ENCODE data around the gene NEK1.
"Not testable (repeated sequence)": the region's sequence is repeated elsewhere in the genome, so short reads cannot be mapped to it uniquely, and the experiment has no call there.

NEK1 gene

DNA sequence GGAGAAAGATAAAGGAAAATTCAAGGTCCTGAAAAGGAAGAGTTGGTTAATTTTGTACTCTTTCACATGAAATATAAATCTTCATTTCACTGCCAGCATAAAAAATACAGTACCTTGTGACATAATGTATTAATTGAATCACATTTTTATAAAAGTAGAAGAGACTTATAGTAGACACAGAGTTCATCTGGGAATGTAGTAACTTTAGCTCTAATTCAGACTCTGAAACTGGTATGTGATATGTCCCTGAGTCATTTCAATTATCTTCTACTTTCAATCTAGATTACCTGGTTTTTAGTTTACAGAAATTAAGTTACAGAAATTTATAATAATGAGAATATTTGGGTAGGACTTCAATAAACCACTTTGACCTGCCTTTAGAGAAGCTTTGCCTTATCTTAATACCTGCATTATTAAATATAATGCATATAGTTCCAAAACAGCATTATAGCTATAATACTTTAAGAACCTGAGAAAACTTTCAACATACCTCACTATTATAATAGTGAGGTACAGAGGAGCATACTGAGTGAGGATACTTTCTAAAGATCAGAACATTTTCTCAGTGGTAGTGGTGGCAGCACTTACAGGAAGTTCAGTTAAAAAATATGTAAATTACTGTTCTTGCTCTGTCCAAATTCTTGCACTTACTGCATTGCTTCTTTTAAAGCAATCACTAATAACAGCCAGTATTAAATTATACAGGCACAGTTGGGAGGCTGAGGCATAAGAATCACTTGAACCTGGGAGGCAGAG lies 11.2 kb downstream of the NEK1 start:
- no peak for DNase-seq

DNA sequence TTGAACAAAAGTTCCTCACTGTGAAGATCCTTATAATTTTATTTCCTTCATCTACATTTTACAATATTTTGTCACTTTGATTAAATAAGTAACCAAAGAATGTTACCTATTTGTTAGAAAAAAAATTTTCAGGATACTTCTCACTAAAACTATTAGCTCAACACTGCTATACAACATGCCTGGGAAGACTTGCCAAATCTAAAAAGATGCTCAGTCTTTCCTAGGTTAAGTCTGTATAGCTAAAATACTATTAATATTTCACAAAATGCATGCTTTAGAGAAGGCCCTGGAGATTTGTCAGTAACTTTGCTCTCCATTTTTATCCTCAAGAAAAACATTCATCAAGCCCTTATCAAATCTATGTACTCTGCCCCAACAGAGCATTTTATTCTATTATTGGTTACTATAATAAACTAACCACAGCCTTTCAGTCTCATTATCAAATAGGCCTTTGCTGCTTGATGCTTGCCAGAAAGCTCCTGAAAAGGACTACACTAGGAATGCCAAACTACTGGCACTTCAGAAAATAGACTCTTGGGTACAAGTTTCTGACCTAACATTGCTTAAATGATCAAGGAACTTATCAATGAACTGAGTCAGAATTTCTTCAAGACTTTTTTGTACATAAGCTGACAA lies 17.7 kb downstream of the NEK1 start:
- DNase-seq, result no peak

DNA sequence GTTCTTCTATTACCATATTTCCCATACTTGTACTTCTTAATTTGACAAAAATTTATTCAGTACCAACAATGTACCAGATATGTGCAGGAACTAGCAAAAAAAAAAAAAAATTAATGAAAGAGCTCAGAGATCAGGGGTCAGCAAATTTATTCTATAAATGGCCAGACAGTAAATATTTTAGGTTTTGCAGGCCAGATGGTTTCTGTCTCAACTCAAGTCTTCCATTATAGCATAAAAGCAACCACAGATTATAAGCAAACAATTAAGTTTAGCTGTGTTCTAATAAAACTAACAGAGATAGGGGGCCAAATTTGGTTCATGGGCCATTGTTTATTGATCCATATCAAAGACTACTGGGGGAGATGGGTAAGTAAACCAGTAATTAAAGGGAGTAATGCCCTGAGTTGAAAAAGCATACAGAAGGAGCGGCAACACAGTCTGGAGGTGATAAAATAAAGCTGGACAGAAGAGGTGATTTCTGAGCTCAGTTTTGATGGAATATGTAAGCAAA lies 19.3 kb downstream of the NEK1 start:
- no peak for DNase-seq

DNA sequence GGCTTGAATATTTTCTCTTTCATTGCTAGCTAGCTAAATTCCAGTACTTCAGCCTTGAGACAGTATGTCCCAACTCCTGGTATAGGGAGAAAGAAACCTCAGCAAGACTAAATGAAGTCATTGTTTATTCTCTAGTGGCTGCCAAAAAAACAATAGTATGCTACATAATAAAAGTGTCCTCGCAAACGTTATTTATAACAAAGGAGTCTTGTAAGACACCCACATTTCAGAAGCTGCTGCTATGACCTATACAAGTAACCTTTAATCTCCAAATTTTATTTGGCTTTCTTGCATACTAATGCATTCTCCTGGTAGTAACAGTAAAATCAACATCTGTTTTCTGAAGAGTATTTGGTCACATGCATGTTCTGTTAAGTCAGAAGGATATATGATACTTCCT lies 28.8 kb downstream of the NEK1 start:
- no peak for DNase-seq

DNA sequence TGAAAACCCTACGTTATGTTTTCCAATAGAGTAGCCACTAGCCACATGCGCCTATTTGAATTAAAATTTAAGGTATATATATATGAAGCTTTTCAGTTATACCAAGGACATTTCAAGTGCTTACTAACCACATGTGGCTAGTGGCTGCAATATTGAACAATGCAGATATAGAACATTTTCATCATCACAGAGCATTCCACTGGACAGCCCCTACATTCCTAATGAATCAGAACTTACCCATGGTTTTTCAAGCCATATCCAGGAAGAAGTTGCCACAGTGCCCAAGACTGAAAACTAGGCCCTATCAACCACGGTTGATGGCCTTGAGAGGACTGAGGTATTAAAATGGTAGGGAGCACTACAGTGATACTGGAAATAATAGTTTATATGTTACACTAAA lies 29.7 kb downstream of the NEK1 start:
- DNase-seq, result no peak

DNA sequence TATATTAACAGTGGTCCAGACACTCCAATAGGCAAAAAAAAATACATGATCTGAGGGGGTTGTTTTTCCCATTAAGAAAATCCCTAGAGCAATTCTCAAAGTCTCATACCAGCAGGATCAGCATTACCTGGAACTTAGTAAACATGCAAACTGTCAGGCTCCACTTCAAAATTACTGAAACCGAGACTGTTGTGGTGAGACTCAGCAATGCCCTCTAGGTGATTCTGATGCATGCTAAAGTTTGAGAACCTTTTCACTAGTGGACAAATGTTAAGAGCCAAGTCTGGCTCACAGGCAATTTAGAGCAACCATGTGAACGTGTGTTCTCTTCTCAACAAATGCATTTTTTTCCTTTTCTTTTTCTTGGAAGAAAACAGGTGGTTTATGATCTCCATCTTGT lies 30.2 kb downstream of the NEK1 start:
- DNase-seq, result no peak

DNA sequence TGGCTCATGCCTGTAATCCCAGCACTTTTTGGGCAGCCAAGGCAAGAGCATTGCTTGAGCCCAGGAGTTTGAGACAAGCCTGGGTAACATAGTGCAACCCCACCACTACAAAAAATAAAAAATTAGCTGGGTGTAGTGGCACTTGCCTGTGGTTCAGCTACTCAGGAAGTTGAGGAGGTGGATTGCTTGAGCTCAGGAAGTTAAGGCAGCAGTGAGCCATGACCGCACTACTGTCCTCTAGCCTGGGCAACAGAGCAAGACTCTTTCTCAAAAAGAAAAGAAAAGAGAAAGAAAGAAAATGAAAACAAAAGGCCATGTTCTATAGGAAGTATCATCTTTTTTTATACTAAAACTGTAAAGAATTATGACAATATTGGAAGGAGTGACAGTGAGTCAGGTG lies 38.5 kb downstream of the NEK1 start:
- no peak for DNase-seq

DNA sequence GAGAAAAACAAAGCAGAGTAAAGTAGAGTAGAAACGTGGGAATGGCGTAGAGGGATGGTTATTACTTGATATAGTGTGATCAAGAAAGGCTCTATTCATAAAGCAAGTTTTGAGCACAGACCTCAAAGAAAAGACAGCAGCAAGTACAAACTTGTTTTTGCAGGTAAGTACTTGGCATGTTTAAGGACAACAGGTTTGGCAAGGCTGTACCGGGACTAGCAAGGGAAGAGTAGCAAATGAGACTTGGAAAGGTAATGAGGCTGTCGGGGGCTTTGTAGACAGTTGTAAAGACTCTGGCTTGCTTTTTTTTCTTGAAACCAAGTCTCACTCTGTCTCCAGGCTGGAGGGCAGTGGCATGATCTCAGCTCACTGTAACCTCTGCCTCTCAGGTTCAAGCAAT lies 40.9 kb downstream of the NEK1 start:
- DNase-seq, result no peak

DNA sequence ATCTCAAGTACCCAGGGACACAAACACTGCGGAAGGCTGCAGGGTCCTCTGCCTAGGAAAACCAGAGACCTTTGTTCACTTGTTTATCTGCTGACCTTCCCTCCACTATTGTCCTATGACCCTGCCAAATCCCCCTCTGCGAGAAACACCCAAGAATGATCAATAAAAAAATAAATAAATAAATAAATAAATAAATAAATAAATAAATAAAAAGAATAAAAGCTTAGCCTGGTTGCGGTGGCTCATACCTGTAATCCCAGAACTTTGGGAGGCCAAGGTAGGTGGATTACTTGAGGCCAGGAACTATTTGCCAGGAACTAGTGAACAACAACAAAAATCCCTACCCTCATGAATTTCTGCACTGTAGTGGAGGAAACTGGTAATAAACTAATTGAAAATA lies 41.4 kb downstream of the NEK1 start:
- not testable (repeated sequence) for DNase-seq

DNA sequence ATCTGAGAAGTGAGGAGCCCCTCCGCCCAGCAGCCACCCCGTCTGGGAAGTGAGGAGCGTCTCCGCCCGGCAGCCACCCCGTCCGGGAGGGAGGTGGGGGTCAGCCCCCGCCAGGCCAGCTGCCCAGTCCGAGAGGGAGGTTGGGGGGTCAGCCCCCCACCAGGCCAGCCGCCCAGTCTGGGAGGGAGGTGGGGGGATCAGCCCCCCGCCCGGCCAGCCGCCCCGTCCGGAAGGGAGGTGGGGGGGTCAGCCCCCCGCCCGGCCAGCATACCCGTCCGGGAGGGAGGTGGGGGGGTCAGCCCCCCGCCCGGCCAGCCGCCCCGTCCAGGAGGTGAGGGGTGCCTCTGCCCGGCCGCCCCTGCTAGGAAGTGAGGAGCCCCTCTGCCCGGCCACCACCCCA lies 42.1 kb downstream of the NEK1 start:
- DNase-seq, result not testable (repeated sequence)

DNA sequence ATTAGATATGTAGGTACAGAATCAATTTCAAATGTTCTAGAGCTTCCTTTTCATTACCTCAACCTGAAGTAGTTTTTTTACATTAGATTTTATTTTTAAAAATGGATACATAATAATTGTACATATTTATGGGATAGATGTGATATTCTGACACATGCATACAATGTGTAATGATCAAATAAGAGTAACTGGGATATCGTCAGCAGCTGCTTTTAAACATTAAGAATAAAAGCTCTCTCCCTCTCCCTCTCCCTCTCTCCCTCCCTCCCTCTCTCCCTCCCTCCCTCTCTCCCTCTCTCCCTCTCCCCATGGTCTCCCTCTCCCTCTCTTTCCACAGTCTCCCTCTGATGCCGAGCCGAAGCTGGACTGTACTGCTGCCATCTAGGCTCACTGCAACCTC lies 43.2 kb downstream of the NEK1 start:
- DNase-seq, result not testable (repeated sequence)

DNA sequence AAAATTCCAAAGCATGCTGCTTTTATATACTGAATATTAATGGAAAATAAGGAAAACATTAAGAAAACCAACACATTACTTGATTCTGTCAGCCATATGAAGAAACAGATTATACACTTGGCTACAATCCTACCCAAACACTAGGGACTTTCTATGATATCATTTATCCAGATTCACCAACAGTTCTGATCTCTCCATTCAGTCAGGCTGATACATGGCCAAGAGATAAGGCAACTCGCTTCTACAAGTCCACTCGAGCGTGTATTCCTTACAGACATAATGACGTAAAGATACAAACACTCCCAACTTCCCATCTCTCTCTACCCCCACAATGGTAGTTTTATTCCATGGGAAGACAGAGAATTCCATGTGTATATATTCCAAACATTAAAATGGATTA lies 44.5 kb downstream of the NEK1 start:
- no peak for DNase-seq

DNA sequence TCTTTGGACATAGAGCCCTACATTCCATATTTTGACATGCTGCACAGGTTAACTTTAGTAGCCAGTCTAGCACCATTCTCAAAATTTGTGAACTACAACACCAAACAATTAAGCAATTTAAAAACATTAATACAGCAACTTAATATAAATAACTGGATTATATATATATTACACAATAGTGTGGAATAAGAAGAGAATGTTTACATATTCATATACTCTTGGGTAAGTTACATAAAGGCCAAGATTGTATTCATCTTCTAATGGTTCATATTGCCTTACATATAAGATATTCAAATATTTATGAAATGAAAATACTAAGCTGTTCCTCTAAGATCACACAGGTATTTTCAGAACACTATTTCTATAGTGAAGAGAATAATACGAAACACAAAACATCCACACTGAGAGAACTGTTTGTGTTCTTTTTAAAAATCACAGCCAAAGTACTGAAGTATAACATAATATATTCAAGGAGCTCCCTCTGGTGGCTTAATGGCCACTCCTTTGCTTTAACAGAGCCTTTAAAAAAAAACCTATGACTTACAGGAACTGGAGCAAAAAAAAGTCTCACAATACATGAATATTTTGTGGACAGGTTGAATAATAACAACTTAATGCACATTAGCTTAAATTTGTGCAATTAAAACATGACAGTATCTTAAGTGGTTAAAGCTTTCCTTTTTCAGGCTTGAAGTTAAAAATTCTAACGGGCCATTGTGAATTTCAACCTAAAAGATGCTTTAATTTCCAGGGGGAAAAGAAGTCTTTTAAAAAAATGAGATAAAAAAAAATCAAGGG lies 46.2 kb downstream of the NEK1 start:
- peak; percentile 5 for DNase-seq

DNA sequence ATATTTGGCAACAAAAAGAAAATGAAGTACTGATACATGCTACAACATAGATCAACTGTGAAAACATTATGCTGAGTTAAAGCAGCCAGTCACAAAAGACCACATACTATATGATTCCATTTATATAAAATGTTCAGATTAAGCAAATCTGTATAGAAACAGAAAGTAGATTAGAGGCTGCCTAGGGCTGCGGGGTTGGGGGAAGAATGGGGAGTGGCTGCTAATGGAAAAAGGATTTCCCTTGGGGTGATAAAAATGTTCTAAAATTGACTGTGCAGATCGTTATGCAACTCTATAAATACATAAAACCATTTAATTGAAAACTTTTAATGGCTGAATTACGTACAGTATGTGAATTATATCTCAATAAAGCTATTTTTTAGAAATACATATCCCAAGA lies 46.8 kb downstream of the NEK1 start:
- no peak for DNase-seq

DNA sequence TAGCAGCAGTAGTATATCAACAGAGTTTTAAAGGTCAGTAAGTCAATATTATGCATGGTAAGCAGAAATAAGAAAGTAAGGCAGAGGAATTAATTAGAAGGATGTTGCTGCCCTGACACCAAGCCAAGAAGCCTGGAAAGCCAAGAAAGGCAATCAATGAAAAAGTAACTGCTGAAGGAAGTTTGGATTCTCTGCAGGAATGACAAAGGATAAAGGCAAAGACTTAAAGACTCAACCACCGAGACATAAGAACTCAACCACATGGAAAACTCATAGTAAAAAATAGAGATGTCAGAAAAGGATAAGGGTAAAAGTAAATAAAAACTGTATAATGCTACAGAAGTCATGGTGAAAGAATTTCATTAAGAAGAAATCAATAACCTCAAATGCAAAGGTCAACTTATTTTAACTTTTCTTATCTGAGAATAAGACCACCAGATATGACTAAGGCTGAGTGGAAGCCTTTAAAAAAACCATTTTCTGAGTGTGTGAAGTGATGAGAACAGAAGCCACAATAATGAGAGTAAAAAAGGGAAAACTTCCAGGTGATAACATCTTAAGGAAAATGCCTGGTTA lies 55.2 kb downstream of the NEK1 start:
- no peak for DNase-seq

DNA sequence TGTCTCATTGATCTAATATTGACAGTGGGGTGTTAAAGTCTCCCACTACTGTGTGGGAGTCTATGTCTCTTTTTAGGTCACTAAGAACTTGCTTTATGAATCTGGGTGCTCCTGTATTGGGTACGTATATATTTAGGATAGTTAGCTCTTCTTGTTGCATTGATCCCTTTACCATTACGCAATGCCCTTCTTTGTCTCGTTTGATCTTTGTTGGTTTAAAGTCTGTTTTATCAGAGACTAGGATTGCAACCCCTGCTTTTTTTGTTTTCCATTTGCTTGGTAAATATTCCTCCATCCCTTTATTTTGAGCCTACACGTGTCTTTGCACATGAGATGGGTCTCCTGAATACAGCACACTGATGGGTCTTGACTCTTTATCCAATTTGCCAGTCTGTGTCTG lies 65.8 kb downstream of the NEK1 start:
- not testable (repeated sequence) for DNase-seq

DNA sequence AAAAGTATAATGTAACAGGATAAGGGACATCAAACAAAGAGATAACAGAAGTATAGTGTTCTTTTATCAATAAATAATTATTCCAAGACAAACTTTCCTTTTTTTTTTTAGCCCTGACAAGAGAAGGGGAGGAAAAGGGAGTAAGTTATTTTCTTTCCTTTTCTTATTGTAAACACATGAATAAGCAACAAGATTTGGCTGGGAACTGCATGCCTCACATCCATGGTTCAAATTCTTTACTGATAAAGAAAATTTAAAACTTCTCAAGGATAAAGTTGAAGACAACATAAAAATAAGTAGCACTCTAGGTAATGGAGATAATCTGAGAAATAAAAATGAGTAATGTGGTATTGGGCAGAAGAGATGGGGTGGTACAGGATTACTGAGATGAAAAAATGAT lies 71.6 kb downstream of the NEK1 start:
- DNase-seq, result no peak

DNA sequence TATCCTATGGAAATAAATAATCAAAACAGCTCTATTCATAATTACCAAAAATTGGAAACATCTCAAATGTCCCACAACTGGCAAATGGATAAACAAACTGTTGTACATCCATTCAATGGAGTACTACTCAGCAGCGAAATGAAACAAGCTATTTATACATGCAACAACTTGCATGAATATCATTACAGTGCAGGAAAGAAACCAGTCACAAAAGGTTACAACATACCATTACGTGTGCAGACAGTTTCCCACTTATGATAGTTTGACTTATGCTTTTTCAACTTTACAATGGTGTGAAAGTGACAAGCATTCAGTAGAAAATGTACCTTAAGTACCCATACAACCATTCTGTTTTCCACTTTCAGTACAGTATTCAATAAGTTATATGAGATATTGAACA lies 82.3 kb downstream of the NEK1 start:
- no peak for DNase-seq

DNA sequence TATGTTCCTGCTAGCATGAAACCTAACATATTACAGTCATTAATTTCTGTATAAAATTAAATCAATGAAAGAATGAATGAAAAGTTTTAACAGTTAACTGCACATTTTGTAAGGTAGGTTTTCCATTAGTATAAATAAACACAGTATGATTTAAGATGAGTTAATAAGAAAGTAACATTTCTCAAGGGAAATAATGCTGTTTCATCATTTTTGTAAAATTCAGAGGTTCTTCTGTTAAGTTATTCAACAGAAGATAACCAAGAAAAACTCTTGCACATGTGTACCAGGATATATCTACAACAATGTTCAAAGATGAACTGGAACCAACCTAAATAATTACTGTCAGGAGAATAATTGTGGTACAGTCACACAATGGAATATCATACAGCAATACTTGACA lies 88.6 kb downstream of the NEK1 start:
- DNase-seq, result no peak

DNA sequence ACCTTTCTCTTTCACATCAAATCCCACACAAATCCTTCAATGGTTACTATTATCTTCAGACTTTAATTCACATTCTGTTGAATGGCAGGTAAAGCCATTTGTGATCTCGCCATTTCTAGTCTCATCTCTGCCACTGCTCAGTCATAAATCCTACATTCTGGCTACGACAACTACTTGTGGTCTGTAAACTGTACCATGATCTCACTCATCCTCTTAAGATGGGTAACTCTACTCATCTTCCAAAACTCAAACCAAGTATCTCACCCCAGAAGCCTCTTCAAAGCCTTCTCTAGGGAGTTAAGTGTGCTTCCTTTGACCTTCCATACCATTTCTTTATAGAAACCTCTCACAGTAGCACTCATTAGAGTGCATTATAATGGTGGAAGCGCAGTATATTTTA lies 101.8 kb downstream of the NEK1 start:
- DNase-seq, result no peak

DNA sequence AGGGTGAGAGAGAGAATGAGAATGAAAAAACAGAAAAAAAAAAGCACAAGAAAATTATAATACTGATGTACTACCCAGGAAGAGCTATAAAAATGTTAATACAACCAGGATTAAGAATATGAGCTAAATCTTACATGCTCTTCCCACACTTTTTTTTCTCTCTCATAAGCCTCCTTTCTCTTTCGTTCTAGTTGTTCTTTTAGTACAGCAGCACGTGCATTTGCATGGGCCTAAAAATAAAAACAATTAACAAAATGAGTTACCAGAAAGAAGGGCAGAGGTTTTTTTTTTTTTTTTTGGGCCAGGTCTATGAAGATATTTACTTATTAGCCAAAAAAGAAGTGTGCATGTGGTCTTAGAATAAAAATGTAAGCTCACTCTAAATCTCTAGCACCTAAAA lies 105.5 kb downstream of the NEK1 start:
- no peak for DNase-seq

DNA sequence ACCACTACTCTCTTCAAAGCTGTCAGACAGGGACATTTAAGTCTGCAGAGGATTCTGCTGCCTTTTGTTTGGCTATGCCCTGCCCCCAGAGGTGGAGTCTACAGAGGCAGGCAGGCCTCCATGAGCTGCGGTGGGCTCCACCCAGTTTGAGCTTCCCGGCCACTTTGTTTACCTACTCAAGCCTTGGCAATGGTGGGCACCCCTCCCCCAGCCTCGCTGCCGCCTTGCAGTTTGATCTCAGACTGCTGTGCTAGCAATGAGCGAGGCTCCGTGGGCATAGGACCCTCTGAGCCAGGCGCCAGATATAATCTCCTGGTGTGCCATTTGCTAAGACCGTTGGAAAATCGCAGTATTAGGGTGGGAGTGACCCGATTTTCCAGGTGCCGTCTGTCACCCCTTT lies 112.5 kb downstream of the NEK1 start:
- DNase-seq, result not testable (repeated sequence)

DNA sequence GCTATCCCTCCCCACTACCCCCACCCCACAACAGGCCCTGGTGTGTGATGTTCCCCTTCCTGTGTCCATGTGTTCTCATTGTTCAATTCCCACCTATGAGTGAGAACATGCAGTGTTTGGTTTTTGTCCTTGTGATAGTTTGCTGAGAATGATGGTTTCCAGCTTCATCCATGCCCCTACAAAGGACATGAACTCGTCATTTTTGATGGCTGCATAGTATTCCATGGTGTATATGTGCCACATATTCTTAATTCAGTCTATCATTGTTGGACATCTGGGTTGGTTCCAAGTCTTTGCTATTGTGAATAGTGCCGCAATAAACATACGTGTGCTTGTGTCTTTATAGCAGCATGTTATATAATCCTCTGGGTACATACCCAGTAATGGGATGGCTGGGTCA lies 118.1 kb downstream of the NEK1 start:
- DNase-seq, result not testable (repeated sequence)

DNA sequence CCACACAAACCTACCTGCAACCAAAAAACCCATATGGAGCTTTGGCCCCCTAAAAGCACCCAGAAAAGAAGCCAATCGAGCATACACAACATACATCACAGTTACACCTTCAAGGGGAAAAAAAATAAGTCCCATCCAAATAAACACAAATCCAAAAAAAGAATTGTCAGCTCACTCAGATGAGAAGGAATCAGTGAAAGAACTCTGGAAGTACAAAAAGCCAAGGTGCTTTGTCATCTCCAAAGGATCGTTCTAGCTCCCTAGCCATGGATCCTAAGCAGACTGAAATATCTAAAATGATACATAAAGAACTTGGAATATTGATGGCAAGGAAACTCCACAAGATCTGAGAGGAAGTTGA lies 119.2 kb downstream of the NEK1 start:
- no peak for DNase-seq
